HEK293T (cell line): Measurements from ENCODE around the gene CALR3.

Source experiments
- BHLHE40 ChIP-seq: fragments of 450-650 bp; IDR thresholded peaks from 2 replicates; pipeline ENCODE4 v1.6.1; 2016; ENCODE audit warnings: mild to moderate bottlenecking, moderate library complexity, borderline replicate concordance
- HDGF ChIP-seq: fragments of 450-650 bp; IDR thresholded peaks from 2 replicates; pipeline ENCODE4 v1.6.1; 2017; ENCODE audit warnings: antibody characterized with exemption, borderline replicate concordance

DNA sequence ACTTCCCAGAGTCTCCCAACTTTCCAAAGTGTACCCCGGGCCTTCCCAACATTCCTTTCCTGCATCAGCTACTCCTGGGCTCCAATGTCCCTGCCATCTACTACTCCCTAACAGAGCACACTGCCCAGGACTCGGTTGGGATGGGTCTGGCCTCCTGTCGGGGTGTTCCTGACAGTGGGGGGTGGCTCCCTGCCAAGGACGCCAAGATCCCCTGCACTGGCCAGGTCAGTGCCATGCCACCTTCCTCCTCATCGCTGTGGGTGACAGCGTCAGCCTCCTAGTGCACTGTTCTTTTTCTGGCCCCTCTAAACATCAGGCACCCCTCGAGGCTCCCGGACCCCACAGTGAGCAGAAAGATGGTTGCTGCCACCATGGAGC is 38.0 kb downstream of the CALR3 start:
- TF ChIP-seq HDGF (no peak), BHLHE40 (no peak)
